ENCODE measurements around the gene RNF212. TPM values are rescaled to one million over a fixed set of nuclear protein-coding genes. Genes with fewer than 3 reads are reported as not detected.

The RNF212 gene
- total and polyA plus RNA-seq, 5 donors from 2014 or later = 2.8 to 5.4 (median 3.2) TPM

- H3K27me3 Mint-ChIP-seq = no peaks in the 10 kb centered on the region
- H3K36me3 ChIP-seq (ENCODE audit: control insufficient read depth, insufficient read depth, low read length) = peaks cover 2% of the 10 kb centered on the region
Measured at GRCh38 chr4:1027219-1027914, 86.0 kb downstream of the RNF212 start.

GRCh38 chr4:1026115-1026514, 87.2 kb downstream of the RNF212 start:
- Histone ChIP-seq H3K9me3 (ENCODE audit: control insufficient read depth in 2 of 2, low read length in 2 of 2) (no peaks in the 10 kb centered on the region), H3K27ac (ENCODE audit: insufficient read depth, low read length, poor library complexity, severe bottlenecking) (no peak overlapping the region), H3K36me3 (ENCODE audit: control insufficient read depth, insufficient read depth, low read length) (peaks cover 2% of the 10 kb centered on the region), H3K4me3 (ENCODE audit: low read depth, low read length) (no peak overlapping the region), H3K27me3 (ENCODE audit: control insufficient read depth, insufficient read depth, low read length) (no peaks in the 10 kb centered on the region), H3K4me1 (ENCODE audit: control insufficient read depth, insufficient read depth, low read length, poor library complexity, severe bottlenecking) (no peaks in the 10 kb centered on the region)
- Mint-ChIP-seq H3K27ac (peak overlapping the region in 1 of 3 donors; percentile 6), H3K4me3 (no peak overlapping the region), H3K9me3 (no peaks in the 10 kb centered on the region), H3K4me1 (peaks cover 0 to 12% (median 2%) of the 10 kb centered on the region in 4 donors), H3K27me3 (no peaks in the 10 kb centered on the region), H3K36me3 (peaks cover 3% of the 10 kb centered on the region)
- peak in 2 of 3 donors; percentile 14 to 47 for DNase-seq
- ATAC-seq (ENCODE audit: low read depth in 2 of 2) = peak; percentile 31 to 60

More at GRCh38 chr4:1027219-1027914, 86.0 kb downstream of the RNF212 start:
- Mint-ChIP-seq H3K4me1 (peaks cover 0 to 10% (median 2%) of the 10 kb centered on the region in 4 donors), H3K27ac (no peak overlapping the region), H3K9me3 (no peaks in the 10 kb centered on the region), H3K36me3 (peaks cover 3% of the 10 kb centered on the region), H3K4me3 (no peak overlapping the region)
- H3K4me3 ChIP-seq (ENCODE audit: low read depth, low read length) = no peak overlapping the region
- ATAC-seq (ENCODE audit: low read depth in 2 of 2) (no peak), DNase-seq (no peak)
- no peak overlapping the region for H3K27ac ChIP-seq (ENCODE audit: insufficient read depth, low read length, poor library complexity, severe bottlenecking)
- no peaks in the 10 kb centered on the region for H3K4me1 ChIP-seq (ENCODE audit: control insufficient read depth, insufficient read depth, low read length, poor library complexity, severe bottlenecking)
- H3K27me3 ChIP-seq (ENCODE audit: control insufficient read depth, insufficient read depth, low read length) = no peaks in the 10 kb centered on the region
- H3K9me3 ChIP-seq (ENCODE audit: control insufficient read depth in 2 of 2, low read length in 2 of 2) = no peaks in the 10 kb centered on the region

- no peak overlapping the region for H3K27ac Mint-ChIP-seq
- no peaks in the 10 kb centered on the region for H3K9me3 Mint-ChIP-seq
- ATAC-seq (ENCODE audit: low read depth in 2 of 2) = no peak
Measured at GRCh38 chr4:1024882-1025545, 88.3 kb downstream of the RNF212 start.

GRCh38 chr4:1023895-1024740, 89.2 kb downstream of the RNF212 start:
- Mint-ChIP-seq H3K9me3 (no peaks in the 10 kb centered on the region), H3K27ac (no peak overlapping the region), H3K4me1 (peaks cover 0 to 12% (median 2%) of the 10 kb centered on the region in 4 donors), H3K36me3 (peaks cover 3% of the 10 kb centered on the region), H3K4me3 (no peak overlapping the region), H3K27me3 (no peaks in the 10 kb centered on the region)
- ATAC-seq (ENCODE audit: low read depth in 2 of 2) (no peak), DNase-seq (no peak)
- Histone ChIP-seq H3K9me3 (ENCODE audit: control insufficient read depth in 2 of 2, low read length in 2 of 2) (no peaks in the 10 kb centered on the region), H3K27me3 (ENCODE audit: control insufficient read depth, insufficient read depth, low read length) (no peaks in the 10 kb centered on the region), H3K4me1 (ENCODE audit: control insufficient read depth, insufficient read depth, low read length, poor library complexity, severe bottlenecking) (peaks cover 3% of the 10 kb centered on the region), H3K4me3 (ENCODE audit: low read depth, low read length) (no peak overlapping the region), H3K36me3 (ENCODE audit: control insufficient read depth, insufficient read depth, low read length) (peaks cover 2% of the 10 kb centered on the region), H3K27ac (ENCODE audit: insufficient read depth, low read length, poor library complexity, severe bottlenecking) (no peak overlapping the region)

More at GRCh38 chr4:1024882-1025545, 88.3 kb downstream of the RNF212 start:
- H3K36me3 ChIP-seq (ENCODE audit: control insufficient read depth, insufficient read depth, low read length) = peaks cover 2% of the 10 kb centered on the region
- H3K4me3 ChIP-seq (ENCODE audit: low read depth, low read length) = no peak overlapping the region
- no peak overlapping the region for H3K27ac ChIP-seq (ENCODE audit: insufficient read depth, low read length, poor library complexity, severe bottlenecking)
- peaks cover 3% of the 10 kb centered on the region for H3K36me3 Mint-ChIP-seq
- H3K27me3 ChIP-seq (ENCODE audit: control insufficient read depth, insufficient read depth, low read length) = no peaks in the 10 kb centered on the region
- no peaks in the 10 kb centered on the region for H3K27me3 Mint-ChIP-seq
- DNase-seq = no peak
- peaks cover 3% of the 10 kb centered on the region for H3K4me1 ChIP-seq (ENCODE audit: control insufficient read depth, insufficient read depth, low read length, poor library complexity, severe bottlenecking)
- peak overlapping the region in 1 of 4 donors; percentile 57 for H3K4me3 Mint-ChIP-seq
- peaks cover 0 to 12% (median 2%) of the 10 kb centered on the region in 4 donors for H3K4me1 Mint-ChIP-seq
- no peaks in the 10 kb centered on the region for H3K9me3 ChIP-seq (ENCODE audit: control insufficient read depth in 2 of 2, low read length in 2 of 2)

- Histone ChIP-seq H3K4me1 (ENCODE audit: control insufficient read depth, insufficient read depth, low read length, poor library complexity, severe bottlenecking) (peaks cover 3% of the 10 kb centered on the region), H3K27me3 (ENCODE audit: control insufficient read depth, insufficient read depth, low read length) (no peaks in the 10 kb centered on the region), H3K27ac (ENCODE audit: insufficient read depth, low read length, poor library complexity, severe bottlenecking) (no peak overlapping the region), H3K4me3 (ENCODE audit: low read depth, low read length) (no peak overlapping the region), H3K9me3 (ENCODE audit: control insufficient read depth in 2 of 2, low read length in 2 of 2) (no peaks in the 10 kb centered on the region), H3K36me3 (ENCODE audit: control insufficient read depth, insufficient read depth, low read length) (peaks cover 2% of the 10 kb centered on the region)
- peaks cover 0 to 12% (median 2%) of the 10 kb centered on the region in 4 donors for H3K4me1 Mint-ChIP-seq
- no peak for ATAC-seq (ENCODE audit: low read depth in 2 of 2)
- no peaks in the 10 kb centered on the region for H3K9me3 Mint-ChIP-seq
- H3K27me3 Mint-ChIP-seq = no peaks in the 10 kb centered on the region
- peaks cover 3% of the 10 kb centered on the region for H3K36me3 Mint-ChIP-seq
- DNase-seq = no peak
- H3K27ac Mint-ChIP-seq = no peak overlapping the region
- H3K4me3 Mint-ChIP-seq = no peak overlapping the region
Measured at GRCh38 chr4:1023075-1023640, 90.2 kb downstream of the RNF212 start.

GRCh38 chr4:1022739-1023066, 90.7 kb downstream of the RNF212 start:
- H3K4me3 Mint-ChIP-seq = no peak overlapping the region
- no peaks in the 10 kb centered on the region for H3K27me3 Mint-ChIP-seq
- Histone ChIP-seq H3K4me3 (ENCODE audit: low read depth, low read length) (no peak overlapping the region), H3K4me1 (ENCODE audit: control insufficient read depth, insufficient read depth, low read length, poor library complexity, severe bottlenecking) (peaks cover 3% of the 10 kb centered on the region), H3K27me3 (ENCODE audit: control insufficient read depth, insufficient read depth, low read length) (no peaks in the 10 kb centered on the region), H3K36me3 (ENCODE audit: control insufficient read depth, insufficient read depth, low read length) (peaks cover 2% of the 10 kb centered on the region), H3K27ac (ENCODE audit: insufficient read depth, low read length, poor library complexity, severe bottlenecking) (no peak overlapping the region), H3K9me3 (ENCODE audit: control insufficient read depth in 2 of 2, low read length in 2 of 2) (no peaks in the 10 kb centered on the region)
- peaks cover 0 to 12% (median 2%) of the 10 kb centered on the region in 4 donors for H3K4me1 Mint-ChIP-seq
- H3K9me3 Mint-ChIP-seq = no peaks in the 10 kb centered on the region
- no peak overlapping the region for H3K27ac Mint-ChIP-seq
- ATAC-seq (ENCODE audit: low read depth in 2 of 2) (no peak), DNase-seq (no peak)
- peaks cover 3% of the 10 kb centered on the region for H3K36me3 Mint-ChIP-seq

GRCh38 chr4:1022051-1022738, 91.2 kb downstream of the RNF212 start:
- H3K27ac ChIP-seq (ENCODE audit: insufficient read depth, low read length, poor library complexity, severe bottlenecking) = no peak overlapping the region

More at GRCh38 chr4:1022051-1022738, 91.2 kb downstream of the RNF212 start:
- no peaks in the 10 kb centered on the region for H3K9me3 ChIP-seq (ENCODE audit: control insufficient read depth in 2 of 2, low read length in 2 of 2)
- ATAC-seq (ENCODE audit: low read depth in 2 of 2) (no peak), DNase-seq (no peak)
- peaks cover 2% of the 10 kb centered on the region for H3K36me3 ChIP-seq (ENCODE audit: control insufficient read depth, insufficient read depth, low read length)
- H3K4me1 ChIP-seq (ENCODE audit: control insufficient read depth, insufficient read depth, low read length, poor library complexity, severe bottlenecking) = peaks cover 3% of the 10 kb centered on the region
- Mint-ChIP-seq H3K27ac (peak overlapping the region in 1 of 3 donors; percentile 69), H3K9me3 (no peaks in the 10 kb centered on the region), H3K27me3 (no peaks in the 10 kb centered on the region), H3K4me3 (no peak overlapping the region), H3K4me1 (peaks cover 0 to 12% (median 2%) of the 10 kb centered on the region in 4 donors), H3K36me3 (peaks cover 3% of the 10 kb centered on the region)
- H3K4me3 ChIP-seq (ENCODE audit: low read depth, low read length) = no peak overlapping the region
- no peaks in the 10 kb centered on the region for H3K27me3 ChIP-seq (ENCODE audit: control insufficient read depth, insufficient read depth, low read length)
